H9 (cell line): Measurements from ENCODE around the gene MRAS. TPM values are rescaled to one million over a fixed set of nuclear protein-coding genes. Genes with fewer than 3 reads are reported as not detected.

ENCODE experiments used
- DNase-seq: peaks from one replicate; pipeline ENCODE4 v3.0.0-alpha.2; 2017
- H2AFZ ChIP-seq: one replicate; pipeline ENCODE4 v1.6.1; 2013; ENCODE audit warnings: mild to moderate bottlenecking, low read length, control low read depth, moderate library complexity
- H2AK5ac ChIP-seq: 2 replicates; pipeline ENCODE4 v1.6.1; 2013; ENCODE audit warnings: low read length, control low read depth, mixed read lengths; ENCODE audit not compliant: insufficient read length
- H2BK120ac ChIP-seq: one replicate; pipeline ENCODE4 v1.6.1; 2013; ENCODE audit warnings: low read depth, mild to moderate bottlenecking, low read length, control low read depth, inconsistent platforms; ENCODE audit not compliant: poor library complexity, severe bottlenecking
- H2BK12ac ChIP-seq: 2 replicates; pipeline ENCODE4 v1.6.1; 2013; ENCODE audit warnings: low read length, control low read depth, mixed read lengths, low read depth; ENCODE audit not compliant: insufficient read length
- H2BK15ac ChIP-seq: 2 replicates; pipeline ENCODE4 v1.6.1; 2013; ENCODE audit warnings: low read depth, low read length, control low read depth
- H2BK20ac ChIP-seq: one replicate; pipeline ENCODE4 v1.6.1; 2013; ENCODE audit warnings: low read depth, mild to moderate bottlenecking, low read length, control low read depth, inconsistent platforms; ENCODE audit not compliant: poor library complexity, severe bottlenecking
- H2BK5ac ChIP-seq: 2 replicates; pipeline ENCODE4 v1.6.1; 2013; ENCODE audit warnings: low read length, control low read depth, mixed read lengths; ENCODE audit not compliant: insufficient read length
- H3K14ac ChIP-seq: 2 replicates; pipeline ENCODE4 v1.6.1; 2013; ENCODE audit warnings: low read length, control low read depth; ENCODE audit not compliant: insufficient read depth
- H3K18ac ChIP-seq: 2 replicates; pipeline ENCODE4 v1.6.1; 2013; ENCODE audit warnings: low read depth, mild to moderate bottlenecking, mixed read lengths, low read length, control low read depth; ENCODE audit not compliant: insufficient read length
- H3K23ac ChIP-seq: 2 replicates; pipeline ENCODE4 v1.6.1; 2013; ENCODE audit warnings: low read length, control low read depth, mixed read lengths, low read depth; ENCODE audit not compliant: insufficient read length
- H3K23me2 ChIP-seq: 2 replicates; pipeline ENCODE4 v1.6.1; 2013; ENCODE audit warnings: low read depth, mild to moderate bottlenecking, mixed read lengths, low read length, control low read depth; ENCODE audit not compliant: insufficient read length, poor library complexity, severe bottlenecking
- H3K27ac ChIP-seq: 2 replicates; pipeline ENCODE4 v1.5.1; 2013; ENCODE audit warnings: low read length, control low read depth, mixed read lengths, low read depth; ENCODE audit not compliant: insufficient read length
- H3K27me3 ChIP-seq: 2 replicates; pipeline ENCODE4 v1.6.1; 2013; ENCODE audit warnings: low read length, control low read depth, inconsistent platforms; ENCODE audit not compliant: insufficient read depth
- H3K4ac ChIP-seq: 2 replicates; pipeline ENCODE4 v1.6.1; 2013; ENCODE audit warnings: low read depth, mild to moderate bottlenecking, control low read depth, inconsistent platforms, low read length, moderate library complexity
- H3K4me1 ChIP-seq: 2 replicates; pipeline ENCODE4 v1.6.1; 2013; ENCODE audit warnings: low read length, control low read depth, inconsistent platforms; ENCODE audit not compliant: insufficient read depth
- H3K4me2 ChIP-seq: 2 replicates; pipeline ENCODE4 v1.6.1; 2013; ENCODE audit warnings: low read length, control low read depth, mixed read lengths; ENCODE audit not compliant: insufficient read length, insufficient read depth
- H3K56ac ChIP-seq: 2 replicates; pipeline ENCODE4 v1.6.1; 2013; ENCODE audit warnings: low read depth, mild to moderate bottlenecking, mixed read lengths, low read length, control low read depth; ENCODE audit not compliant: insufficient read length
- H3K79me1 ChIP-seq: 2 replicates; pipeline ENCODE4 v1.6.1; 2013; ENCODE audit warnings: low read depth, mild to moderate bottlenecking, moderate library complexity, low read length, control low read depth, inconsistent platforms; ENCODE audit not compliant: insufficient read depth, poor library complexity, severe bottlenecking
- H3K79me2 ChIP-seq: 2 replicates; pipeline ENCODE4 v1.6.1; 2013; ENCODE audit warnings: low read length, control low read depth, inconsistent platforms; ENCODE audit not compliant: insufficient read depth
- H3K9ac ChIP-seq: 2 replicates; pipeline ENCODE4 v1.6.1; 2013; ENCODE audit warnings: low read length, control low read depth, mixed read lengths; ENCODE audit not compliant: insufficient read length; ENCODE audit errors: extremely low read depth
- H3K9me3 ChIP-seq: one replicate; pipeline ENCODE4 v1.6.1; 2013; ENCODE audit warnings: low read depth, low read length, inconsistent platforms; ENCODE audit not compliant: control insufficient read depth
- H3T11ph ChIP-seq: one replicate; pipeline ENCODE4 v1.6.1; 2013; ENCODE audit warnings: mild to moderate bottlenecking, low read length, control low read depth, inconsistent platforms
- H4K20me1 ChIP-seq: one replicate; pipeline ENCODE4 v1.6.1; 2013; ENCODE audit not compliant: control insufficient read depth, insufficient read length, insufficient read depth
- H4K5ac ChIP-seq: 2 replicates; pipeline ENCODE4 v1.6.1; 2013; ENCODE audit warnings: low read depth, mild to moderate bottlenecking, mixed read lengths, low read length, control low read depth; ENCODE audit not compliant: insufficient read length
- H4K8ac ChIP-seq: replicated peaks from 2 replicates; pipeline ENCODE4 v1.6.1; 2013; ENCODE audit warnings: low read length, control low read depth, mixed read lengths, low read depth; ENCODE audit not compliant: insufficient read length
- H4K91ac ChIP-seq: 2 replicates; pipeline ENCODE4 v1.6.1; 2013; ENCODE audit warnings: low read depth, mild to moderate bottlenecking, moderate library complexity, mixed read lengths, low read length, control low read depth; ENCODE audit not compliant: insufficient read length
- H3K27ac Mint-ChIP-seq, 3 experiments: 2 replicates in 2 of 3; 3 replicates in 1 of 3; pipeline ENCODE4 v1.8.0; 2020 to 2021; ENCODE audit warnings: mixed read lengths in 3 of 3, mild to moderate bottlenecking in 1 of 3, moderate library complexity in 1 of 3
- H3K27me3 Mint-ChIP-seq: 2 replicates; pipeline ENCODE4 v1.8.0; 2021; ENCODE audit warnings: low read depth, mild to moderate bottlenecking, moderate library complexity, mixed read lengths
- H3K36me3 Mint-ChIP-seq, 3 experiments: 2 replicates in 2 of 3; 3 replicates in 1 of 3; pipeline ENCODE4 v1.8.0; 2020 to 2021; ENCODE audit warnings: low read depth in 3 of 3, mixed read lengths in 3 of 3; ENCODE audit not compliant: insufficient read depth in 1 of 3
- H3K4me1 Mint-ChIP-seq, 2 experiments: 2 replicates each; pipeline ENCODE4 v1.8.0; 2020; ENCODE audit warnings: mixed read lengths in 2 of 2
- H3K4me3 Mint-ChIP-seq, 2 experiments: 2 replicates in 1 of 2; 3 replicates in 1 of 2; pipeline ENCODE4 v1.8.0; 2020 to 2021; ENCODE audit warnings: mild to moderate bottlenecking in 2 of 2, mixed read lengths in 2 of 2, moderate library complexity in 1 of 2
- H3K9me3 Mint-ChIP-seq, 2 experiments: 2 replicates in 1 of 2; 3 replicates in 1 of 2; pipeline ENCODE4 v1.8.0; 2020; ENCODE audit warnings: mild to moderate bottlenecking in 2 of 2, mixed read lengths in 2 of 2, moderate library complexity in 1 of 2
- WGBS: extraction: QIAGEN DNeasy Blood & Tissue Kit; methylation state at CpG from one replicate; pipeline ENCODE4 v1.1.7; 2013; ENCODE audit warnings: missing lambda C conversion rate, low lambda C conversion rate, mixed read lengths; ENCODE audit not compliant: insufficient read length; ENCODE audit errors: extremely low coverage; 5-methylcytosine and 5-hydroxymethylcytosine counted together
- total RNA-seq: library from RNA; stranded (reverse); gene quantifications from 2 replicates; pipeline ENCODE4 v1.2.1, GENCODE V29; 2021
- TF ChIP-seq, protein P1 (sequence below): fragments of 200-600 bp; sonication (generic); conservative IDR thresholded peaks from 3 replicates; pipeline ENCODE4 v1.8.0; 2021; ENCODE audit warnings: antibody characterized with exemption, mild to moderate bottlenecking

Gene MRAS
- total RNA-seq, 1 experiment from 2014 or later, result 10.9 TPM

DNA sequence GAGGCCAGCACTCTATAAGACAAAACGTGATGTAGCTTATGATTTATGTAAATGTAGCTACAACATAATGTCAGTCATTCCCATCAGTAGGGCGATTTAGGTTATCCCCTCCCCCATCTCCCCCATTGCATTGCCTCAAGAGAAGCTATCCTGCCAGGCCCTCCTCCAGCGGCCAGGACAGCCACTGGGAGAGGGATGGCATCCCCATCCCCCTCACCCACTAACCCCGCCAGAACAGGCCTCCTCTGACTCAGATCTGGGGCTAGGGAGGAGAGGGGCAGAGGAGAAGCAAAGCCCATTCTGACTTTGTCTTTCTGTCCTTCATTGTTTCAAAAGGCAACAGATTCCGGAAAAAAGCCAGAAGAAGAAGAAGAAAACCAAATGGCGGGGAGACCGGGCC is 53.5 kb downstream of the MRAS start:
- Histone ChIP-seq H3K9ac (no peak overlapping the region), H3K27ac (no peak overlapping the region), H3T11ph (no peak overlapping the region), H2BK120ac (no peak overlapping the region), H4K20me1 (no peaks in the 10 kb centered on the region), H3K27me3 (no peaks in the 10 kb centered on the region), H4K91ac (no peak overlapping the region), H3K23ac (no peak overlapping the region), H2AFZ (no peak overlapping the region), H3K14ac (no peak overlapping the region), H3K79me2 (no peaks in the 10 kb centered on the region), H3K56ac (no peak overlapping the region), H2BK12ac (no peak overlapping the region), H3K9me3 (no peaks in the 10 kb centered on the region), H2AK5ac (no peak overlapping the region), H3K79me1 (no peaks in the 10 kb centered on the region), H3K18ac (no peak overlapping the region), H4K8ac (no peak overlapping the region), H4K5ac (no peak overlapping the region), H3K23me2 (peaks cover 3% of the 10 kb centered on the region), H3K4me2 (no peak overlapping the region), H2BK15ac (no peak overlapping the region; the same call in 1 of the 2 replicates), H2BK20ac (no peak overlapping the region), H2BK5ac (no peak overlapping the region), H3K4me1 (no peaks in the 10 kb centered on the region; the same call in 1 of the 2 replicates), H3K4ac (no peak overlapping the region)
- H3K27ac Mint-ChIP-seq, result no peak overlapping the region; a peak in 1 of 7 replicates
- peaks cover 4% of the 10 kb centered on the region; the same call in 1 of the 2 replicates for H3K27me3 Mint-ChIP-seq
- TF ChIP-seq, protein P1, sequence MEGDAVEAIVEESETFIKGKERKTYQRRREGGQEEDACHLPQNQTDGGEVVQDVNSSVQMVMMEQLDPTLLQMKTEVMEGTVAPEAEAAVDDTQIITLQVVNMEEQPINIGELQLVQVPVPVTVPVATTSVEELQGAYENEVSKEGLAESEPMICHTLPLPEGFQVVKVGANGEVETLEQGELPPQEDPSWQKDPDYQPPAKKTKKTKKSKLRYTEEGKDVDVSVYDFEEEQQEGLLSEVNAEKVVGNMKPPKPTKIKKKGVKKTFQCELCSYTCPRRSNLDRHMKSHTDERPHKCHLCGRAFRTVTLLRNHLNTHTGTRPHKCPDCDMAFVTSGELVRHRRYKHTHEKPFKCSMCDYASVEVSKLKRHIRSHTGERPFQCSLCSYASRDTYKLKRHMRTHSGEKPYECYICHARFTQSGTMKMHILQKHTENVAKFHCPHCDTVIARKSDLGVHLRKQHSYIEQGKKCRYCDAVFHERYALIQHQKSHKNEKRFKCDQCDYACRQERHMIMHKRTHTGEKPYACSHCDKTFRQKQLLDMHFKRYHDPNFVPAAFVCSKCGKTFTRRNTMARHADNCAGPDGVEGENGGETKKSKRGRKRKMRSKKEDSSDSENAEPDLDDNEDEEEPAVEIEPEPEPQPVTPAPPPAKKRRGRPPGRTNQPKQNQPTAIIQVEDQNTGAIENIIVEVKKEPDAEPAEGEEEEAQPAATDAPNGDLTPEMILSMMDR, result no peak
- no CpG with 5 or more reads among the region's 7 CpGs for WGBS
- peaks cover 24 to 31% of the 10 kb centered on the region in 2 experiments for H3K4me1 Mint-ChIP-seq
- no peak for DNase-seq
- H3K4me3 Mint-ChIP-seq, result no peak overlapping the region
- peaks cover 30 to 47% (median 32%) of the 10 kb centered on the region in 3 experiments for H3K36me3 Mint-ChIP-seq
- peaks cover 3 to 5% of the 10 kb centered on the region in 2 experiments; a peak in 4 of 5 replicates for H3K9me3 Mint-ChIP-seq
